ENCODE results near the gene CASKIN2.

GRCh38 chr17:75476271-75476671 lies 39.1 kb downstream of the CASKIN2 start:
- TF ChIP-seq POLR2A (IDR thresholded peaks at IDR 0.05) (no peak), CTCF (IDR thresholded peaks at IDR 0.05) (no peak)
